ENCODE data around the gene ANKRD13A.

DNA sequence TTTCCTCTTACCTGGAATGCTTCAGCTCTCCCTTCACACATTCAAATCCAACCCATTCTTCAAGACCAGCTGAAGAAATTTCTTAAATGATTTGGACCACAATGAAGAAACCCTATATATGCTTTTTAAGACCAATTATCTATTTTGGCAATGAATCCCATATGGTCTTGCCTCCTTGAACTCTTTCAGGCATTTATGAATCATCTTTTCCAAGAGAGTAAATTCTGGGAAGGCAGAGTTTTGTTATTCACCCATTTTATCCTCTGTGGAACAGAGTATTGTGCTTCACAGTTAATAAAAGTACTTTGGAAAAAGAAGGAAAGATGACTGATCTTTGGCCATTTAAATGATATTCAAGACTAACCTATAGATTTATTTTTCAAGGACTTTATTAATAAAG, 17.0 kb upstream of the ANKRD13A start:
- TF ChIP-seq POLR2AphosphoS5 (IDR thresholded peaks at IDR 0.05; ENCODE audit: low read depth, low read length) (no peak; the same call in 1 of the 2 replicates), EP300 (IDR thresholded peaks at IDR 0.05; ENCODE audit: borderline replicate concordance in 1 of 2, low read depth in 1 of 2, low read length in 1 of 2) (no peak)

Data from SK-N-SH (cell line).